Inflammatory macrophage treated with lipopolysaccharide for 4 hours (primary cell): ENCODE results near the gene CYFIP1.

ENCODE experiments used
- DNase-seq: peaks from one replicate; pipeline ENCODE4 v3.0.0-alpha.2; 2020

Gene CYFIP1

GRCh38 chr15:22915866-22916515, 64.2 kb downstream of the CYFIP1 start:
- DNase-seq, result no peak

- DNase-seq, result no peak
Observed at GRCh38 chr15:22913646-22914380, 66.4 kb downstream of the CYFIP1 start.

- no peak for DNase-seq
Observed at GRCh38 chr15:22912256-22912655, 67.9 kb downstream of the CYFIP1 start.

DNA sequence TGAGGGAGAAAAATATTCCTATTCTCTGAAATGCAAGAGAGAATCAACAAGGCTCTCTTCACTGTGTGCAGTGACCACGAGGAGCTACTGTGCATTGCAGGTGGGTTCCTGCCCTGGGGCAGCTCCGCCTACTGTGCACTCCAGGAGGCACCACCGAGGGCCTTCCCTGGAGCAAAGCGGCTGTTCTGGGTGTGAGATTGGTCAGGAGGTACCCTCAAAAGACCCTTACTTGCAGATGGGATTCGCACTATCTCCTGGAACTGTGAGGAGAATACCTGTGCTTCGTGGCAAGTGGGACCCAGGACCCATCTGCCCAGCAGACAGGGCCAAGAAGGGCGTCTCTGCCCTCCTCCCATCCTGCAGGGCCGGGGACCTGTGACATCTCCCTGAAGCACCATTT, 68.9 kb downstream of the CYFIP1 start:
- no peak for DNase-seq

DNA sequence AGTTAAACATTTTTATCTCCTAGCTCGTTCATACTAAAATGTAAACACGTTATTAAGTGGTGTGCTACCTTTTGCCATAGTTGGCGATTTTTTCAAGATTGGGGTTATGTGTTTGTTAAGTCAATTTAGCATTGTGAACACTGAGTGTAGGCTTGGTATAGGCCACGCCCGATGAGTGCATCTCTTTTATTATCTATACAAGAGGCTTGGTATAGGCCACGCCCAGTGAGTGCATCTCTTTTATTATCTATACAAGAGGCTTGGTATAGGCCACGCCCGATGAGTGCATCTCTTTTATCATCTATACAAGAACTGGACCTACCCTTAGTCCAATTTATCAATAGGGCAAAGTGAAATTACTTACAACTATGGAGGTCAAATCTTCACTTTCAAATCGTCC, 71.3 kb downstream of the CYFIP1 start:
- no peak for DNase-seq

DNA sequence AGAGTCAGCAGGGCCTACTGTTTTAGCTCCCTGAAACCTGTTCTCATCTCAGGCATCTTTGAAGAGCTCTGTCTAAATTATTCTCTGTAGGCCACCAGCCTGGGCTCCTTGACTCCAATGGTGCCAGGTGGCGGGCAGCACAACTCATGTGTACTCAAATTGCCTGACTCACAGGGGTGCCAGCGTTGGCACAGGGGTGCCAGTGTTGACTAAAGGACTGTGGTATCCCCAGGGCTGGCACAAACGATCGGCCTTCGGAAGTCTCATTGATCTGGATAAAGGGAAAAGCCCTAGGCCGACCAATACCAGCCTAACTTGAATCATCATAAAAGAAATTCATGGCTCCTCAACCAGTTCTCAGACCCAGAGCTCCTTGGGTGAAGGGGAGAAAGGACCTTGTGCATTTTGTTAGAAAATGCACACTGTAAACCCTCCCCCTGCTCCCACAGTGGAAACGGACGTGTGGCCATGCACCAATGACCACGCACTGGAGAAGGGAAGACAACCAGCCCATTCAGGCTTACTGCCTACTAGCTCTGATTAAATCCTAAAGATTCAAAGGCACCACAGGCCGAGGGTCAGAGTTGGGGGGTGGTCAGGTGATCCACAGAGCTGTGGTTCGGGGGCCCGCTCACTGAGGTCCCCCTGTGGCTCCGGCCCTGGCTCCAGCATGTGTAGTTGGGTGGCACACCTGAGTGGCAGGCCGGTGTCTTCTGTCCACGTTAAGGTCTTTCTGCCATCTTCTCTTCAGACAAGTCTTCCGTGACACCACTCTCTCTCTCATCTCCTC, 72.8 kb downstream of the CYFIP1 start:
- no peak for DNase-seq

GRCh38 chr15:22904736-22905135, 75.4 kb downstream of the CYFIP1 start:
- DNase-seq, result no peak

DNA sequence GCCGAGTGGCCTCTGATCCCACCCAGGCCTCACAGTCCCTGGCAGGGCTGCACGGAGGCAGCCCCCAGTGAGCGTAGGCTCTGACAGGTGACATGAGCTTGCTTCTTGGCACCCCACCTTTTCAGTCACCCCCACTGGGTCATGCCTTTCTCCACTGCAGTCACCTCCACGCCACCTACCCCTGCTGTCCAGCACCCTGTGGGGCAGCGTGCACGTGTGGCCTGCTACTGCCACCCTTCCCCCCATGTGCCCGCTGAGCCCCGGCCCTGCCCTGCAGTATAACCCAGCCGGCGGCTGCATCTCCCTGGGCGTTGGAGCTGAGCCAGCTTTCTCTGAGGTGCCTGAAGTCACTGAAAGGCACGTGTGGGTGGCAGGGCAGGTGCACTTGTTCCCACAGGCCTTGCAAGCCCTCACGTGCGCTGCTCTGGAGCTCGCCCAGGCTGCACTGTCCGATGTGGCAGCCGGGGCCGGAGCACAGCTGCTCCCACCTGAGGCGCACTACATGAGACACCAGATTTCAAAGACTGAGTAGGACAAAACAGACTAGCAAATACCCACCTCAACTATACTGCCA, 76.1 kb downstream of the CYFIP1 start:
- DNase-seq, result no peak

DNA sequence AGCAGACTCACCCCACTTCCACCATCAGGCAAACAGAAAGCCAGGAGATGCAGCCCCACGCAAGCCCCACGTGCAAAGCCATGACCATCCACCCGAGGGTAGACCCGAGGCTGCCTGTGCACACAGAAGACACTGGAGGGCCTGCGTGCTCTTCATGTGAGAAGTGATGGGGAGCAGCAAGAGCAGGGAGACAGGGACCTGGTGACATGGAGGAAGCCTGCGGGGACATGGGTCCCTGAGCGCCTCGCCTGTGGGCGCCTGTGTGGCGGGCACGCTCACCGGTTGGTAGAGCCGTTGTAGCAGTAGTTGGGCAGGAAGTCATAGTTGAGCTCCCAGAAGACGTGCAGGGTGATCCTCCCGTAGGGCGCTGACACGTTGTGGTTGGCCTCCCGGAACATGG, 76.7 kb downstream of the CYFIP1 start:
- DNase-seq, result no peak

GRCh38 chr15:22902981-22903380, 77.2 kb downstream of the CYFIP1 start:
- DNase-seq, result no peak

- no peak for DNase-seq
Observed at GRCh38 chr15:22902578-22902977, 77.6 kb downstream of the CYFIP1 start.

DNA sequence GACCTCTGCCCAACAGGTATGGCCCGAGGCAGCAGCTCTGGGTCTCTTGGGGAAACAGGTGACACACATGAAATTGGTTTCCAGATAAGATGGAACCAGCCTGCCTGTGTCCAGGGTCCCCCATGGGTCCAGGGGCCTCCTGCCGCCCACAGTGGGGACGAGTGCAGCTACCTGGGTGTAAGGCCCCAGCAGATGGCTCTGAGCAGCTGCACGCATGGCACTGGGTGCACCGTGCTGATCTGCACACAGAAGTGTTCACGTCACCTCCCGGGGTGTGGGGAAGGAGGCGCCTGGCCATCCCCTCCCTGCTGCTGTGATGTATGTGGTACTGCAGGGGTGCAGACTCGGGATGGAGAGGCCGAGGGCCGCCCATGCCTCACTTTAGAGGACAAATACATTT, 78.1 kb downstream of the CYFIP1 start:
- no peak for DNase-seq

DNA sequence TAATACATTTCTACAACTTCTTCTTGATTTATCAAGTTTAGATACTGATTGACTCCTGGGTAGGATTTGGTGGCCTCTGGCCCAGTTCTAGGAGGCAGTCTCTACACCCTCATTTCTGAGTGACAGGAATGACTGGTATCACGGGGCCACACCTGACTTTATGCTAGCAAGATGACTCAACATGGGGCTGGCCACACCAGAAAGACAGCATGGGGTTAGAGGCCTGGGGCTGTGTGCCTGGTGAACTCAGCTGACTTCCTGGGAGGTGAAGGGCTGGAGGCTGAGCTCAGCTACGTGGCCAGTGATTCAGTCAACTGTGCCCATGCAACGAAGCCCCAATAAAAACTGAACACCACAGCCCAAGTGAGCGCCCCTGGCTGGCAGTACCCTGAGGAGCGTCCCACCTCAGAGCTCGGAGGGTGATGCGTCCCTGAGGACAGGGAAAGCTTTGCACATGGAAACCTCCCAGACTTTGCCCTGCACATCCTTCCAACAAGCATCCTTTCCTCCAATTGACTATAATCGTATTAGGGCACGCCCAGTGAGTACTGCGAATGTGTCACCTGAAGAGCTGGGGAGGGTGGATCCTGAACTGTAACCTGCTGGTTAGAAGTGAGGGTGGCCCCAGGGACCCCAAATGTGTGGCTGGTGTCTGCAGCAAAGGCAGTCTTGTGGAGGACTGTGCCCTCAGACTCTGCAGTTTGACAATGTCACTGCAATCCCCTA, 84.5 kb downstream of the CYFIP1 start:
- DNase-seq, result peak; percentile 1

GRCh38 chr15:22893881-22894280, 86.3 kb downstream of the CYFIP1 start:
- DNase-seq, result no peak

DNA sequence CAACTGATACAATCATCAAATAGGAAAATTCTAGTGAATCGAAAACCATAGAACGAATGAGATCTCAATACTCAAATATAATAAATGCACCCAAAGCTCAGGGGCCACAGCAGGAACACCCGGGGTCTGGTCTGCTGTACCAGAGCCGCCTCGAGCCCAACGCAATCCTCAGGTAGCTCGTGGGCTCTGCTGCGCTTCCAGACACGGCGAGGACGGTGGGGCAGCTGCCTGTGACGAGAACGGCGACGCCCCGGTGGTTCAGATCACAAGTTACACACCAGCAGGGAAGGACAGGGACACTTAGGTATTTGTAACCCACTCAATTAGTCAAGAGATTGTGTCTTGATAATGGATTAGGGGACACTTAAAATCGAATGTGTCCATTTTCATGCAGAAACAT, 87.1 kb downstream of the CYFIP1 start:
- no peak for DNase-seq

- DNase-seq, result no peak
Observed at GRCh38 chr15:22892333-22892732, 87.8 kb downstream of the CYFIP1 start.

DNA sequence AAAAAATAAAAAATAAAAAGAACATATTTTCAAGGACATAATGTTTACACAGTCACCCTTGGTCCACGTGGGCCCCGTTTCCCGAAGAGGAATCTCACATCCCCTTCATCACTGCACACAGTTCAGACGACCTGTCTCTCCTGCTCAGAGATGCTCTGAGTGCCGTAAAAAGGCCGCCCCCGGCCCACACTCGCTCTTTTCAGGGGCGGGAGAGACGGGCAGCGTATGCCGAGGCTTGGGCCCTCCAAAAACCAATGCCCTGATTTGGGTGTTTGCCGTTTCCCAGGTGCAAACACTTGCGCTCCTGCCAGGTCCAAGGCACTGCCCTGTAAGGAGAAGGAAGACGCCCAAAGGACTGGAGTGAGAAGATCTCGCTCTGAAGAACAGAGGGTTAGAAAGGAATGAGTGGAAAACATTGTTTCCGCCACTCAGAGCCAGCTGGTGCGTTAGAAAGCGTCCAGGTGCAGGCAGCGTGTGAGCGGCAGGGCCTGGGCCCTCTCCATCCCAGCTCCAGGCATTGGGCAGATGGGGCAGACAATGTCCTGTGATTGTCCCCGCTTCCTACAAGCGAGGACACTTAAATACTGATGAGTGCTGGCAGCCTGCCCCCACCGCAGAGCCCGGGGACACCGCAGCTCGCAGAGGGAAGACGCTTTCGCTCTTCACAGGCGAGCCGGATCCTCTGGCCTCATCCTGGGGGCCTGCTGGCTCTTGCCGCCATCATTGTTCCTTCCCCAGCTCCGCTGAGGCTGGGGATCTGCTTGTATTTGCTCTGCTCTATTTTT, 88.5 kb downstream of the CYFIP1 start:
- DNase-seq, result no peak

DNA sequence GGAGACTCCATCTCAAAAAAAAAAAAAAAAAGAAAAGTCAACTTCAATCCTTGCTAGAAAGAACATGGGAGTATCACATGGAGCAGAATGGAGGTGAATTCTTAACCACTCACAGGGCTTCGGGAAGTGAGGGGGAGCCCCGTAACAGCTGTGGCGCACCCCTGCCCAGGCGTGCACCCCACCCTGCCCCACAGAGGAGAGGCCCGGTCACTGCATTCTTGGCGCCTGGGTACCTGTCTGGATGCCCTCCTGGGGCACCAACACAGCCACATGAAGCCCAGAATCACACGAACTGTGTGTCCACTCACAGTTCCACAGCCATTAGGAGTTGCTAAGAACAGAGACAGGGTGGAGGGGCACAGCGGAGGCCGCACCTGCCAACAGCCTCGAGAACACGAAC, 89.9 kb downstream of the CYFIP1 start:
- no peak for DNase-seq

DNA sequence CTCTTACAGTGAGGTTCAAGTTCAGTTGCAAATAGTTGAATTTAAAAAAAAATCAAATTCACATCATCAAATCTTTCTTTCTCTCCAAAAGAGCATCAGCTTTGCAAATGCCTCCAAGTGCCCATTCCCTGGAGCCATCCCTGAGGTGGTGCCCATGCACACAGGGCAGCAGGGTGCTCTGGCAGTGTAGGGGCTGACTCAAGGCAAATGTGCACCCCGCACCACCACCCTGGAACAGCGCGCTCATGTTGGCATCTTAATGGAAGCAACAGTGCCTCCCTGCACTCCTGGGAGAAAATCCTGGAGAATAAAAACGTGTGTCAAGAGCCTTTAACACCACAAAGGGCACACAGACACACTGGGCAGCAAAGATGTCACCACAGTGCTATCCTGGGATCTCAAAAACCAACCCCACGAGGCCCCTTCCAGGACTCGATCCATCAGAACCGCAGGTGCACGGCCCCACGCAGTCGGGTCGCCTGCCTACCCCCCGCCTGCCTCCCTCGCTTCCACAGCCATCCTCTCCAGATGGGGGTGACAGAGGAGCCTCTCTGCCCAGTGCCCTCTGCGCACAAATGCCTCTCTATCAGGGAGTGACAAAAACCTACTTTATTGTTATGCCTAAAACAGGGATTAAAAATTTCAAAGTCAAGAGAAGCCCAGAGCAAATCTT, 90.9 kb downstream of the CYFIP1 start:
- no peak for DNase-seq

DNA sequence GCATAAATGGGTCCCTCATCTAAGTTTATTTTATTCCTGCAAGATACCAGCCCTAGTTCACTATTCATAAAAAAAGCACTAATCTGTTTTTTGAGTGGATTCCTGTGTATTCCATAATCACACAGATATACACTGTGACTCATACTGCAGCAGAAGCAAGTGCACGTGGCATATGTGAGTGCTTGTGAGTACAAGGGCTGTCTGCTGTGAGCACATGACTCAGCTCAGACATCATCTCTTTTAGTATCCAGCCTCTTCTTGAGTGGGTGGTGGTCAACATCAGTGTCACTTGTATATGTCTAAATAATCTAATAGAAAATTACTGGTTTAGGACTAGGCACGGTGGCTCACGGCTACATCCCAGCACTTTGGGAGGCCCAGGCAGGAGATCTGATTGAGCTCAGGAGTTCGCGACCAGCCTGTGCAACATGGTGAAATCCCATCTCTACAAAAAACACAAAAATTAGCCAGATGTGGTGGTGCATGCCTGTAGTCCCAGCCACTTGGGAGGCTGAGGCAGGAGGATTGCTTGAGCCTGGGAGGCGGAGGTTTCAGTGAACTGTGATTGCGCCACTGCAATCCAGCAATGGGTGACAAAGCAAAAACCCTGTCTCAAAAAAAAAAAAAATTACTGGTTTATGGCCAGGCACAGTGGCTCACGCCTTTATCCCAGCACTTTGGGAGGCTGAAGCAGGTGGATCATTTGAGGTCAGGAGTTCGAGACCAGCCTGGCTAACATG, 91.9 kb downstream of the CYFIP1 start:
- DNase-seq, result peak; percentile 85
